Ecto neural progenitor cell (in vitro differentiated cells): ENCODE results near the gene CACNB4.
"Not testable (repeated sequence)": the region's sequence is repeated elsewhere in the genome, so short reads cannot be mapped to it uniquely, and the experiment has no call there.

Experiments used
- DNase-seq: peaks from one replicate; pipeline ENCODE4 v3.0.0-alpha.2; 2018; ENCODE audit warnings: low spot score

Gene CACNB4

DNA sequence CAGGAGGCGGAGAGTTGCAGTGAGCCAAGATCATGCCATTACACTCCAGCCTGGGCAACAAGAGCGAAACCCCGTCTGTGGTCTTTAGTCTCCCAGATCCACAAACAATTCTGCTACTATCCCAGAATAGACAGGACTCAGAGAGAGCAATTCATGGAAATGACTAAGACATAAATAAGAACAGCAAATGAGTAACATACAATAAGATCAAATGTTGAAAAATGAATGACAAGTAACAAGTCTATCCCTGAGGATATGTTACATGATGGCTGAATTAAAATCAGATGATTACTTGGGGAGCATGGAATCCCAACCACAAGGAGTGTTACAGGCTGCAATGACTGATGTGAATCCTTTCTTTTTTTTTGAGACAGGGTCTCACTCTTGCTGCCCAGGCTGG is 280.9 kb downstream of the CACNB4 start:
- DNase-seq, result no peak

DNA sequence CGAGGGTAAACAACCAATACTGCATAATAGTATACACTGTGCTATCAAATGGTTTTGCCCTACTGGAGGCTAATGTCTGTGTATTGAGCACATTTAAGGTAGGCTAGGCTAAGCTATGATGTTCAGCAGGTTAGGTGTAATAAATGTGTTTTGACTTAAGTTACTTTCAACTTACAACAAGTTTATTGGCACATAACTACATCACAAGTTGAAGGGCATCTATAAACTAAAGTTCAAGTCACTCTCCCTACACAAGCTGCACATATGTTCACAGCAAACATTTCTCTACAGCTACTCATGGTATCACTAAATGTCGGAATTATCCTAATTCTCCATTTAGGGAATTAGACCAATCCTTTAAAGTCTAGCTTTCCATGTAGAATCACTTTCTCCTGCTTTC is 282.0 kb downstream of the CACNB4 start:
- DNase-seq, result no peak

DNA sequence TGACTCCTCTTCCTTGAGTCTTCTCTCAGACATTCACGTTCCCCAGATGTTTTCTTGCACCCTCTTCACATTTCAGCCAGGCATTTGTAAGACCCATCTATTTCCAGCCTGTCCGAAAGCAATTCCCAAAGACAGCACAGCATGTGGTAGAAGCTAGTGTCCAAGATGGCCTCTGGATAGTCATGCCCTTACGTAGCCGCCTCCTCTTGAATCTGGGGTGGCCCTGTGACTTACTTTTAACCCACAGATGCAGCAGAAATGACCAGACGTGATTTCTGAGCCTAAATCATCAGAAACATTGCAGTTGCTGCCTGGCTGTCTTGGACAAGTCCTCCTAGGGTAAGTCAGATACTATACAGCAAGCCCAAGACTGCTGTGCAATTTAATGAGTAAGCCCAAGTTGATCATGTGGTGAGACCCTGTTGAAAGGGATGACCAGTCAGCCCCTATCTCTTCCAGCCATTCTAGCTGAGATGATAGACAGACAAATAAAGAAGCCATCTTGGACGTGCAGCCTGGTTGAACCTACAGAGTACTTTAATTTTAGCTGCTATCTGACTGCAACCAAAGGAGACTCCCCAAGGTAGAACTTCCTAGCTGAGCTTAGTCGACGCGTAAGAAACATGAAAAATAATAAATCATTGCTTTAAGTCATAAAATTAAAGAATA is 282.9 kb downstream of the CACNB4 start:
- no peak for DNase-seq

DNA sequence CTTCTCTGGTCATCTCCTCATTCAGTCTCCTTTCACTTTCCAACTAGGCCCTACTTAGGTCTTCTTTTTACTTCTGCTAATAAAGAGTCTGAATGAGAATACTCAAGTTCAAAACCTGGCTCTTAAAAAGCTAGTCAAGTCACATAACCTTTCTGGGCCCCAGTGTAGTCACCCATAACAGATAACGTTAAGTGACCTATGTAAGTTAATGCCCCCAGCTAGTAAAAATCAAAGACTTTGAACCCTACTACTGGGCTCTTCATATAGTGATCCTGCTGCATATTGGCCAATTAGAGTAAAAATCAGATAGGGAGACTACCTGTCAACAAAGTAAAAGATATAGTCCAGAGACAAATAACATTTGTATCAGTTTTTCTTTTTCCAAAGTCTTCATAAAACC is 288.4 kb downstream of the CACNB4 start:
- no peak for DNase-seq

DNA sequence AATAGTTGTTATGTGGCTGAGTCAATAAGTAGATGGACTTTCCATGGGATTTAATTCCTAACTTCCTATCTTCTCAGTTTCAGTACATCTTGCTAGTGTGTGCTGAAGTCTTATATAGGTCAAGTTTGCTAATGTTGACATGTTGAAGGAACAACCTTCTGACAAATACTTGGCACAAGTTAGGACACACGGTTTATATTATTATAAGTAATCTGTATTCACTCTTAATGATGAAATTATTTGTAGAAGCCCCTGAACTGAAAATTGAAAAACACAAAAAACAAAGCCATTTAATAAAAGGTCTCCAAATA is 289.8 kb downstream of the CACNB4 start:
- DNase-seq, result no peak

DNA sequence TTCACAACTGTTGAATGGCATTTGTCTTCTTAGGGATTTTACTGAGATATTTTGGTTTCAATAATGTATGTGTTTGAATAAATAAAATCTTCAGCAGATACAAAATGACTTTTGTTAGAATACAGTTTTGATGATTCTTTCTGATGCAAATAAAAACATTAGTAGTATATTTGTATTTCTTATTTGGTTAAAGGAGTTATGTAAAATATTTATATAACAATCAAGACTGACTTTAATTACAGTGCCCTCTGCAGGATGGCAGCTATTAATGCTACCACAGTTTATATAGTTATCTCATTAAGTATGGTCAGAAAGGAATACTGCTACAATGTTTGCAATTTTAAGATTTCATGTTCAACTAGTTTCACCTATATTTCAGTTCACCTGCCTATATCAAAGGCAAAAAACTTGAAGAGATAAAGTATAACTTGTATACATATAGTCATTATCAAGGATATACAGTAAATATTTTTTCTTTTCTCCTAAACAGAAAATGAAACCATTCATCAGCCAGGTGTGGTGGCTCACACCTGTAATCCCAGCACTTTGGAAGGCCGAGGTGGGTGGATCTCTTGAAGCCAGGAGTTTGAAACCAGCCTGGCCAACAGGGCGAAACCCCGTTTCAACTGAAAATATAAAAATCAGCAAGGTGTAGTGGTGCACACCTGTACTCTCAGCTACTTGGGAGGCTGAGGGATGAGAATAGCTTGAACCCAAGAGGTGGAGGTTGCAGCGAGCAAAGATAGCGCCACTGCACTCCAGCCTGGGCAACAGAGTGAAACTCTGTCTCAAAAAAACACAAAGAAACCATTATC is 290.4 kb downstream of the CACNB4 start:
- DNase-seq, result no peak

DNA sequence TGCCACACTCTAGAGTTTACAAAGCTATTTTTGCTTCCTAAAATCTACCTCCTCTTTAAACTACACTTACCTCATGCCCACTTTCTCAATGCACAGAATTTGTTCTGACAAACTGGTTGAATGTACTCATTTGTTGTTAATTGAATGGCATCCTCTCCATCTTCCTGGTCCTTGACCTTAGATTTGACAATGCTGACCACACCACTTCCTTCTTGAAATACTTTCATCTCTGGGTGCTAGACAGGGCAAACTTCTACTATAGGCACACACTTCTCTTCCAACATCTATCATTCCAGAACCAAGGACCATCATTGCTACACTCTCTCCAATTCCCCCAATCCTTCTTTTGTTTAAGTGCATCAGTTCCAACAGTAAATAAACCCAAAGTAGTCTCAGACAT is 292.9 kb downstream of the CACNB4 start:
- DNase-seq, result no peak

DNA sequence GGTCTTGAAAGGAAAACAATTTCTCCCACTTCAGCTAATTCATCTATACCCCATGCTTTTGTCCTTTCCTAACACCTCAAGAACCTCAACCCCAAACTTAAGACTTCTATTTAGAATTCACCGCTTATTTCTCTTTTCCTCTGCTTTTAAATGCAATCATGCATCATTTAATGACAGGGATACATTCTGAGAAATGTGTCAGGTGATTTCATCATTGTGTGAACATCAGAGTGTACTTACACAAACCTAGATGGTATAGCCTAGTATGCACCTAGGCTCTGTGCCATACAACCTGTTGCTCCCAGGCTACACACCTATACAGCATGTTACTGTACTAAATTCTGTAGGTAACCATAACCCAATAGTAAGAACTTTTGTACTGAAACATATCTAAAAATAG is 293.5 kb downstream of the CACNB4 start:
- no peak for DNase-seq

DNA sequence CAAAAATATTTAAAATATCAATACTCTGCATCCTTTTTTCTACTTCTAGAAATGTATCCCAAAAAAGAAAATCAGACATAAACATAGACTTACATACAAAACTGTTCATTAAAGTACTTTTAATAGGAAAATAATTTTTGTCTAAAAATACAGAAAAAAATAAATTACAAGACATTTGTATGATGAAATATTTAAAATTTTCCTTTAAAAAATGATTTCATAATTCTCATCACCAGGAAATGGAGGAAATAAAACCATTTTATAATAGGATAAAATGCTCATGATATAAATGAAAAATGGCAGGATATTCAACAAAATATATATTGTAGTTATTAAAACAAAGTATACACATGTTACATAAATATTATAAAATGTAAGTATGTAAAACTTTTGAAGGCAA is 295.0 kb downstream of the CACNB4 start:
- DNase-seq, result no peak

DNA sequence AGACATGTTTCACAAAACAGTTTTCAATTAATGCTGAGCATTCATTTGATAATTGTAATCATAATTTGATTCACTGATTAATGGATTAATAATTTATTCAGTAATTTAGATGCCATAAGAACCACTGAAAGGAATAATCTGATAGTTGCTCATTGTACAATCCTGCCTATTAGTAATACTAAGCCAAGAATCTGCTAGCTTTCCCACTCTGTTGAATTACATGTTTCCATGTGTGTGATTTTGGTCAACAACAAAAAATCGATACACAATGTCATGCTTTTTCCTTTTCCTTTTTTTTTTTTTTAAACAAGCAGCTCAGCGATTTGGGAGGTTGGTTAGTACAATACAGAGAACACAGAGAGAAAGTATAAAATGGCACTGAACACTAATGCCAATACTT is 296.5 kb downstream of the CACNB4 start:
- no peak for DNase-seq

DNA sequence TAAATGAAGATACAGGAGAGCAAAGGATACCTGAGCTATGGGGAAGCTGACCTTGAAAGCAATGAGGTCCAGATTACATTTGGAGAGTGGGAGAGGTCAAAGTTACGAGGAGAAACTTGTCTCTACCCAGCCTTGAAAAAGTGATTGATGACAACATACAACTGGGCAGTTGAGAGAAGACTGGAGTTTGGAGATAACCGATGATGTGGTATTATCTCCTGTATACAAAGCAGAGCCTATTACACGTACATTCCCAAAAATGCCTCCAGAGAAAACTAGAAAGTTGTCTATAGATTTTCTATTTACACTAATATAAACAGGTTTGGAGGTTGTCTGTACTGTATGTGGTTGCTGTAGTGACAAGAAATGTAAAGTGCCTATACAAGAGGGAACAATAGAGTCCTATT is 299.0 kb downstream of the CACNB4 start:
- no peak for DNase-seq

DNA sequence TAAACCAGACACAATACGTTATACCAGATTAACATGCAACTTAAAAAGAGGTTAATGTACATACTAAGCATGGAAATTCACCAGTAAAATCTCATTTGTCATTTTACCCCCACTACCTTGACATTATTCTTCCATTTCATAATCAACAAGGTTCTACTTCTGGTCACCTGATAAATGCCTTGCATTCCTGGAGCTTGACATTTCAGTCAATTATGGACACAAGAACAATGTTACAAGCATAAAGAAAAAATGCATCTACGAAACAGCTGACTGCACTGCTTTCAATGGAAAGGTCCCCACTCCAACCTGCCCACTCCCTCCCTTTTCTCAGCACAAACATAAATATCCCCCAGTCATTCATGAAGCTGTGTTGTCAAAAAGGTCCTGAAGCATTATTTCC is 302.1 kb downstream of the CACNB4 start:
- DNase-seq, result no peak

DNA sequence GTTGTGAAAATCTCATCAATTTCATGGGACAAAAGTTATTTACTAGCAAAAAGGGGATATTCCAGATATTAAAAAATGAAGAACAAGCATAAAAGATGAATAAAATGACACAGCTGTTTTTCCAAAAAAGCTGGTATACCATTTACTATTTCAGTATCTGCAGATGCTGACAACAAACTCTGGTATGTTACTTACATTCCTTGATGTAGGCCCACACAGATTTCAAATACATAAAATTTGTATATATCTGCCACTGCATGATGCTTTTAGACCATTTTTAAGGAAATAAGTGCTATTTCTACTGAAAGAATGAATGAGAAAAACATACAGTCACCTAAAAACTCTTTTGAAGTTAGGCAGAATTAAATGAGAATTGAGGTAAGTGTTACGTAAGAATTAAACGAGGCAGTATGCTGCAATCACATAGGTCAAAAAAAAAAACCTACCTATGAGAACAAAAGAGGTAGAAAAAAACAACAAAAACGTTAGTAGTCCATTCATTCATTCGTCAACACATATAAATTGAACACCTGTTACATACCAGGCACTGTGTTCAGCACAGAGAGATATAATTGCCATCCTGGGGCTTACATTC is 303.1 kb downstream of the CACNB4 start:
- DNase-seq, result no peak

DNA sequence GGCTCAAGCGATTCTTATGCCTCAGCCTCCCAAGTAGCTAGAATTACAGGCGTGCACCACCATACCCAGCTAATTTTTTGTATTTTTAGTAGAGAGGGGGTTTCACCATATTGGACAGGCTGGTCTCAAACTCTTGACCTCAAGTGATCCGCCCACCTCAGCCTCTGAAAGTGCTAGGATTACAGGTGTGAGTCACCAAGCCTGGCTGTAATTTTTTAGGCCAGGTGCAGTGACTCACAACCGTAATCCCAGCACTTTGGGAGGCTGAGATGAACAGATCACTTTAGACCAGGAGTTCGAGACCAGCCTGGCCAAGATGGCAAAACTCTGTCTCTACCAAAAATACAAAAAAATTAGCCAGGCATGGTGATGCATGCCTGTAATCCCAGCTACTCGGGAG is 304.4 kb downstream of the CACNB4 start:
- not testable (repeated sequence) for DNase-seq

DNA sequence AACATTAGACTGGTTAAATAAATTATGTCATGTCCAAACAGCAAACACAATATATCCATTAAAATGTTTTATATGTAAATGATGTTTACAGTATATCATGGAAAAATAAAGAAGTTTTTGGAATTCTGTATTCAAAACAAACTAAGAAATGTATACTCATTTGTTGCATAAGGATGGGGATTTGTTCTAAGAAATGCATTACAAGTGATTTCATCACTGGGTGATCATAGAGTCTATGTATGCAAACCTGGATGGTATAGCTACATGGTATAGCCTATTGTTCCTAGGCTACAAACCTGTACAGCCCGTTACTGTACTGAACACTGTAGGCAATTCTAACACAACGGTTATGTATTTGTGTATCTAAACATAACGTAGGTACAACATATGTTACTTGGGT is 305.7 kb downstream of the CACNB4 start:
- no peak for DNase-seq

DNA sequence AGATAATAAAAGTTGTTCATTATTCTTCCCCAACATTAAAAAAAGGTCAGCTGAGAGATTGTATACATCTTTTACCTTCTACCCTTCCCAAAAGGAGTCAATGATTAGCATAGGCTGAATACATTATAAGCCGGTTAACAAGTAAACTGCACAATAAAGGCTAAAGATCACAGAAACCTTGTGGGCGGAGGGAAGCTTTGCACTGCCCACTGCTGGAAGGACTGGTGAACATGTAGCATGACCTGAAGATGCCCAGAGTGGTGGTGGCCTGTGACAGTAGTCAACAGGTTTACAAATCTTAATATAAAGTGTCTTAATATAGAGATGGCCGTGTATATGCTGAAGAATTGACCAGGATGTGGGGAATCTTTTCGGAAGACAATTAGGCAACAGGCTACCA is 306.3 kb downstream of the CACNB4 start:
- DNase-seq, result no peak

DNA sequence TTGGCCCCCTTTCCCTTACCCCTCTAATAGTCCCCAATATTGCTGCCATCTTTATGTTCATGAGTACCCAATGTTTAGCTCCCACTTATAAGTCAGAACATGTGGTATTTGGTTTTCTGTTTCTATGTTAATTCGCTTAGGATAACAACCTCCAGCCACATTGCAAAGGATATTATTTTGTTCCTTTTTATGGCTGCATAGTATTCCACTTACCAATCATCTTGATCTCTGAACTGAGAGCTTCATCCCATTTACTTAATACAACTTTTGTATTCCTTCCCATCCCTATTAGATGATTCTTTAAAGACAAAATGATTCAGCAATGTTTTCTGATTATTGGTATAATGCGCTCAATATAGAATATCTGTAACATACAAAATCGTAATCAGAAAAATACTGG is 307.3 kb downstream of the CACNB4 start:
- DNase-seq, result no peak

DNA sequence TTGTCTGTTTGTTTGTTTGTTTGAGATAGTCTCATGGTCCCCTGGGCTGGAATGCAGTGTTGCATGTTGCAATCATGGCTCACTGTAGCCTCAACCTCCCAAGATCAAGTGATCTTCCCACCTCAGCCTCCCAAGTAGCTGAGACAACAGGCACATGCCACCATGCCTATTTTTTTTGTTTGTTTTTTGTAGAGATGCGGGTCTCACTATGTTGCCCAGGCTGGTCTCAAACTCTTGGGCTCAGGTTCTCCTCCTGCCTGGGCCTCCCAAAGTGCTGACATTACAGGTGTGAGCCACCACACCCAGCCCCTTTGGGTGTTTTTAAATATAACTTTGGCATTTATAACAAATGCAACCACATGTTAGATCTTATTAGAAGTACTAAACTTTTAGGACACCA is 308.2 kb downstream of the CACNB4 start:
- no peak for DNase-seq

DNA sequence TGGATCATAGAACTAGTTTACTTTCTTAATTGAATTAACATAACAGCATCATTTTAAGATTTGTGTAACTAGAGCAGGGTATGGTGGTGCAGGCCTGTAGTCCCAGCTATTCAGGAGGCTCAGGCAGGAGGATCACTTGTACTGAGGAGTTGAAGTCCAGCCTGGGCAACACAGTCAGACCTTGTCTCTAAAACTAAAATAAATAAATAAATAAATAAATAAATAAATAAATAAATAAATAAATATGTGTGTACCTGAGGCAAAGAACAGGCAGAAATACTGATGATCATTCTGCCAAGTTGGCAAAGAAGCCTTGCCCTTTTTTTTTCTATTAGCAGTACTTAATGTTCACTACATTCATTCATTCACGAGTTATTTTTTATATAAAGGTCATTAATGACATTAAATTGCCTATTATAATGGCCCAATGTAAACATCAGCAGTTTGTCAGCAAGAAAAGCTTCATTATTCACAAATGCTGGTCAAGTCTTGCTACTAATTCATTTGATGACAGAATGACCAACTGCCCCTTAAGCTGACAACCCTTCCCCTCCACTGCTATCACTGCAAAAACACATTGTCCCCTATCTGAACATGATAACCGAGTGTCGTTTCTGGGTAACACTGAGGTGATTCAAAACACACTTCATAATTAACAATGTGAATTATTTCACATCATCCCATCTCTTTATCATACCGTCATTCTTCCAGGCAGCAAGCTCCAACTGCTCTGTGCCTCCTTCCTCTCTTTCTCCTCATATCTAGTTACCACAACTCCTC is 309.6 kb downstream of the CACNB4 start:
- no peak for DNase-seq

DNA sequence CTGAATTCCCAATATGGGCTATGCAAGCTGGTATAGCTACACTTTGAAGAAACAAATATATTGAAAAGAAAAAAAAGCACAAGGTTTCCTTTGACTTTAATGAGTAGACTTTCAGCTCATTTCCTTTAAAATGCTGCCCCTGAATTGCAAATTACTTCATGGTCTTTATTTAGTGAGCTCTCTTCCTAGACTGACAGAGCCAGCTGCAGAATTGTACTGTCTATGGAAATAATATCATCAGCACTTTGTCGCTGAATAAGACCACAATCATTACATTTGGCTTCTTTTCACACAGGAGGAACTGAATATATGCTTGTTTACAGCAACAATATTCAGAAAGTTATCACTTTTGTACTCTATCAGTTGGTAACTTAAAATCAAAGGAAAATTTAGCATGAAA is 312.4 kb downstream of the CACNB4 start:
- no peak for DNase-seq

DNA sequence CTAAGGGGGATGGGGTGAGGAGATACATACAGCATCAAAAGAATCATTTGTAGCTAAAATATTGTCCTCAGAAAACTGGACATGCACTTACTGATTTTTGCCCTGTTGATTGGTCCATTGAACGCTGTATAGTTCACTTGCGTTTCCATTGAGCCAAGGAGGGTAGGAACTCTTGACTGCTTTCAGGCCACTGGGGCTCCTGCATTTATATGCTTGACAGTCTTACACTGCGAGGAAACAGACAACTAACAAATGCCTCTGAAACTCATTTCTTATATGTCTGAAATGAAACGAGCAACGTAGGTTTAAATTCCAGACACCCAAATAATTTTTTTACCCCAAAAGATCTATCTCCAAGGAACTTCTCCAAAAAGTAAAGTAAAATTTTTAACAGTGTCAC is 312.8 kb downstream of the CACNB4 start:
- no peak for DNase-seq

DNA sequence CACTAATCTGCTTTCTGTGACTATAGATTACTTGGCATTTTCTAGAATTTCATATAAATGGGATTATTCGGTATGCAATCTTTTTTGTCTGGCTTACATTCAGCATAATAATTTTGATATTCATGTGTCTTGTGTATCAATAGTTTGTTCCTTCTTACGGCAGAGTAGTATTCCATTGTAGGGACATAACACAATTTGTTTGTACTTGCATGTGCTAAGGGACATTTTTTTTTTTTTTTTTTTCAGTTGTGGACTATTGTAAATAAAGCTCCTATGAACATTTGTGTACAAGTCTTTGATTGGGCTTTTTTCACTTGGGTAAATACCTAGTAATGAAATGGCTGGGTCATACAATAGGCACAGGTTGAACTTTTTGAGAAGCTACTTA is 315.7 kb downstream of the CACNB4 start:
- no peak for DNase-seq
